Activated CD4-positive, alpha-beta T cell treated with anti-CD3 and anti-CD28 coated beads for 48 hours (primary cell): ENCODE data around the gene EYS.
"Not testable (repeated sequence)": the region's sequence is repeated elsewhere in the genome, so short reads cannot be mapped to it uniquely, and the experiment has no call there.

Source experiments
- DNase-seq: peaks from one replicate; pipeline ENCODE4 v3.0.0-alpha.2; 2020

Gene EYS

DNA sequence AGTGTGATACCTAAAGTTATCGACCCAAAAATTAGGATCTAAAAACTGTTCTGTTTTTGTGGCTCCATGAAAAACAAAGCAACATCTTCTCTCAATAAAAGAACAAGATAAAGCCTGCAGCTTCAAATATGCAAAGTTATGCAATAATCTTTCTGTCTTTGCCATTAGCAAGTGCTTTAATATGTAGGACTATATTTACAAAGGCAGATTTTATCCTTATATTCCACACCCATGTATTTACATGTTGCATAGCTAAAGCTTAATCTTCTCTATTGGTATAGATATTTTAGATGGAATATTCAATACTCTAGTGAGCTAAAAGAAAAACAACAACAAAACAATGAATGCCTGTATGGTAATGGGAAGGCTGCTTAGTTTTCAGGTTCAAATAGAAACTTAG, 1443.2 kb downstream of the EYS start:
- no peak for DNase-seq

DNA sequence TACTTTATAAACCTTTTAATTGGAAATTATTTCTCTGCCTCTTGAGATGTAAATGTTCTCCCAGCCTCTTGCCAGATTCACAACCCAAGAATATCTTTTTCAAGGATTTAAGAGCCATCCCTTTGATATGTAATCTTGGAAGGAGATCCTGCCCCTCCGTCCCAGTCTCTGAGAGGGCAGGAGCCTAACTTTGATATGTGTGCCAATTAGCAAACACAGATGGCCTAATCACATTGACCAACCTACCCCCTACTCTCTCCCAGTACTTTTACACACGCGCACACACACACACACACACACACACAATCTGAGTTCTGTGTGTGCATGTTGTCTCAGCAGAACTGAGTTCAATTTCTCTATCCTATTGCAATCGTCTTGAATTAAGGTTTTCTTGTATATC, 1447.7 kb downstream of the EYS start:
- DNase-seq = no peak

DNA sequence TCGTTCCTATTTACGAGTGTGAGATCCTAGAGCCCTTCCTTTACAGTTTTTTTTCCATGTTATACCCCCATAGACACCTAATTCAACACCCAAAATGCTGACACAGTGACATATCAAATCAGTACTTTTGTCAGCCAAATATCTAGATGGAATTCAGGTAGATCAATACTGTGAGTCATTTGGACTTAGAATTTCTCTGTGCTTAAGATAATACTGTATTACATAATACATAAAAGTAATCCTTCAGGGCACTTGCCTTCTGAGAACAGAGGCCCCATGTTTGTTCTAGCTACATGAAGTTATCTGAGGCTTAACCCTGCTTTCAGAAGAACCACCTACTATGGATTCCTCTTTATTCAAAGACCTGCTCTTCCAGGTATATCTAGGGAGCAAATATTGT, 1448.3 kb downstream of the EYS start:
- no peak for DNase-seq

DNA sequence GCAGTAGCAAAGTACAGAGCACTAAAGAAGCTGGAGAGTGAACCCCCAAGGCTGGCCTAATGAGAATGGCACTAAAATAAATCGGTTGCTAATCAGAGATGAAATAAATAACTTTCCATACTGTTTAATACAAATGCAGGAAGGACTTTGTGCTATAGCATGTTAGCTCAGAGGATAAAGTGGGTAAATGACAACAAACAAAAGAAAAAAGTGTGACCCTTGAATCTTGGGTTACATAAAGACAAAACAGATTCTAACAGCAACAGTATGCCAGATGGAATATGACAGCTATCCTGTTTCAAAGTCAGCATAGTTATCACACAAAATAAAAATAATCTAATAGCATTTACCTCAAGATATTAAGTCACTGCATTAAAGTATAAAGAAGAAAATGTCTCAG, 1448.7 kb downstream of the EYS start:
- DNase-seq = no peak

DNA sequence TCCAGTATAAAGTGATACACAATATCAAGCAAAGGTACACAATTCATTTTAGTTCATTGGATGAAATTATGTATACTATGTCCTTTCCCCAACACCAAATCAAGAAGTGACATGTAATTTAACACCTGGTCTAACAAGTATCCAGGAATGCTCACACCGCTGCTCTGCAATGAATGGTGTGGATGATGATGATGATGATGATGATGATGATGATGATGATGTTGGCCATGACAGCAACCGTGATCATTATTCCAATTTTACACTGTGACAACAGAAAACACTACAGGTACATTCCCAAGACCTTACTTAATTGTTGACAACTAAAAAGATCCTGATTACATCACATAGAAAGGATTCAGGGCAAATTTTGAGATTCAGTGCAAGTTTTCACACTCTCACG, 1449.4 kb downstream of the EYS start:
- DNase-seq = no peak

DNA sequence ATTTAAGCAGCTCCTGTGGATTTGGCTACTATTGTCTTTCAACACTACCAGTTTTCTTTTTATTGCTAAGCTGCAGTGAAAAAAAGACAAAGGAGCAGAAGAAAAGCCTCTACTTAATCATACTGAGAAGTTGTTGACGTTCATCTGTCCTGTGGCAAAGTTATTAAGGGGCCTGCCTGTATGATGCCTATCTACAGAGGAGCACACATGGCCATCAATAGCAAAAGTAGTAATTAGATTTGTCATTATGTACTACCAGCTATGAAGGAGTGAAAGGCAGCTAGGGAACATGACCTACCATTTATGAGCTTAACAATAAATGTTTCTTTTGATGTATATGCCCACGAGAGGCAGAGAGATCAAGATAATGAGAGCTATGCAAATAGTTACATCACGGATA, 1450.5 kb downstream of the EYS start:
- DNase-seq = no peak

DNA sequence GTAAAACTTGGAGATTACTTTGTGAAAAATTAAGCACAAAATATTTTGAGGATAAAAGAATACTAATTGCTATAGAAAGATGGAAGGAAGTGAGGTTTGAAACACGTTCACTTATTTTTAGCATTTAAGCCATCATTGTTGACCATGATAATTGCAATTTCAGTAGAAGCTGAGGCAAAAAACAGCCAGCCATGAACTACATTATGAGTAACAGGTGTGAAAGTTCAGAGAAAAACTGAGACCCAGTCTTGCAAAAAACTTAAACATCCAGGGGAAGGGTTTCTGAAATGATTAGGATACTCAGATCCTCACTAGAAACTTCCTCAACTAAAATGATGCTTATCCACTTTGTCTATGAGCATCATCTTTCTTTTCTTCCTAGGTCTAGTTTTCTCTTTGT, 1452.0 kb downstream of the EYS start:
- no peak for DNase-seq

DNA sequence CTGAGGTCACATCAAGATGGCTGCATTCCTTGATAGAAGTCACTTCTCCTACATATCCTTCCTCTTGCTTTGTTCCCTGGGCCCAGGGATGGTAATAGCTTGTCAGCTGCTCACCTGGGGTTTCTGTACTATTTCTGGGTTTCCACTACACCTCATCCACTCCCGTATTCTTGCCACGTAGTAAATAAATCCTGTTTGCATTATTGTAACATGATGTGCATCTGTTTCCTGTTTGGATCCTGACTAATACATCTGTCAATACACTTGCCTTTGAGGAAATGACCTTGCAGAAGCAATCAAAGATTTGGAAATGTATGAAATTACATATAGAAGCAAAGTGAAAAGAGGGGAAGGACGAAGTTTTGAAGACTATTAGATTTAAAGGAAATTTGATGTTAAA, 1452.5 kb downstream of the EYS start:
- DNase-seq = no peak

DNA sequence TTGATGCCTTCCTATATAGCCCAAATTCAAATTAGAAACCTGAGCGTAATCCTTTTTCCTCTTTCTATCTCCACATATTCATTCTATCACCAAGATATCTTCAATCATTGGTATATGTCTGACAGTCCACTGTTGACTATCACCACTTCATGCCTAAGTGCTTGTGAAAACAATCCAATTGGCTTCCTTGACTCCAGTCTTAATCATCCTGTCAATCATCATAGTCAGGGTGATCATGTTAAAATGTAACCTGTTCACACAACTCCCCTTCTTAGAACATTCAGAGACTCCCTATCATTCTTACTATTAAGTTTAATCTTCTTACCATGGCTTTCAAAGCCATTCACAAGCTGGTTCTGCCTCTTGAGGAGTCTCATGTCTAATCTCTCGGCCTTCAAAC, 1454.8 kb downstream of the EYS start:
- DNase-seq = no peak

DNA sequence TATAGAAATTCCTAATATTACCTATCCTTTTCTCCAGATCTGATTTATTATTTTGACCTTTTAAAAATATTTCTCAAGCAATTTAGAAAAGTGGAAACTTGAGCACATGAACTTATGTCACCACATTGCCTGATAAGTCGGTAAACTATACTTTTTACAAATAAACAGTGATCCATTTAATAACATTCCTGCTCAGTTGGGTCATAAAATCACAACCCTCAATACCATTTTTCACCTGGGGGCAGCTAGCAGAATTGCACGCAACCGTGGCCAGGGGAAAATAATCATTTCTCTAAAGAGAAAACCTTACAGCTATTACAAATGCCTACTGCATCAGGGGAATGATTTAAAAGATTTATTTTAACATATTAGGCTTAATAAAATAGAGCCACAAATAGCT, 1456.9 kb downstream of the EYS start:
- no peak for DNase-seq

DNA sequence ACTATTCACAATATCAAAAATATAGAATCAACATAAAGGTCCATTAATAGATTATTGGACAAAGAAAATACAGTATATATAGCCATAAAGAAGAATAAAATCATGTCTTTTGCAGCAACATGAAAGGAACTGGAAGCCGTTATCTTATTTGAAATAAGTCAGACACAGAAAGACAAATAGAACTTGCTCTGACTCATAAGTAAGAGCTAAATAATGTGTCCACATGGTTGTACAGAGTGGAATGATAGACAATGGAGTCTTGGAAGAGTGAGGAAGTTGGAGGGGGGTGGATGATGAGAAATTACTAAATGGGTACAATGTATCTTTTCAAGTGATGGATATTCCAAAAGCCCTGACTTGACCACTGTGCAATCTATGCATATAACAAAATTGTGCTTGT, 1457.9 kb downstream of the EYS start:
- no peak for DNase-seq

DNA sequence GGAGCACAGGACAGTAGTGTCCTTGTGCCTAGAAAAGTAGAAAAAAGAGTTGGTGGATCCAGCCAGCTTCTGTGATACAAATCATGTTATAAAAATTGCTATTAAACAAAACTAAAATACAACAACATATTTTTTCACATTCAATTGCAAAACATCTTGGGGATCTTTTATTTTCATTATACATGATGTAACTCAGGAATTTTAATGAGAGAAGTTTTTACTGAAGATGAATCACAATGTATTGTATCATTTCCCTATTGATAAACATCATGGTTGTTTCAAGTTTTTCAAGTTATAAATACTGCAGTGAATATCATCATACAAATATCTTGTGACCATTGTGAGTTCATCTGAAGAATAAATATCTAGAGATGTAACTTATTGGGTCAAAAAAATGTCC, 1463.4 kb downstream of the EYS start:
- DNase-seq = no peak

DNA sequence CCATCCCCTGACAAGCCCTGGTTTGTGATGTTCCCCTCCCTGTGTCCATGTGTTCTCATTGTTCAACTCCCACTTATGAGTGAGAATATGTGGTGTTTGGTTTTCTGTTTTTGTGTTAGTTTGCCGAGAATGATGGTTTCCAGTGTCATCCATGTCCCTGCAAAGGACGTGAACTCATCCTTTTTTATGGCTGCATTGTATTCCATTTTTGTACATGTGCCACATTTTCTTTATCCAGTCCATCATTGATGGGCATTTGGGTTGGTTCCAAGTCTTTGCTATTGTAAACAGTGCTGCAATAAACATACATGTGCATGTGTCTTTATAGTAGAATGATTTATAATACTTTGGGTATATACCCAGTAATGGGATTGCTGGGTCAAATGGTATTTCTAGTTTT, 1468.1 kb downstream of the EYS start:
- DNase-seq = not testable (repeated sequence)

DNA sequence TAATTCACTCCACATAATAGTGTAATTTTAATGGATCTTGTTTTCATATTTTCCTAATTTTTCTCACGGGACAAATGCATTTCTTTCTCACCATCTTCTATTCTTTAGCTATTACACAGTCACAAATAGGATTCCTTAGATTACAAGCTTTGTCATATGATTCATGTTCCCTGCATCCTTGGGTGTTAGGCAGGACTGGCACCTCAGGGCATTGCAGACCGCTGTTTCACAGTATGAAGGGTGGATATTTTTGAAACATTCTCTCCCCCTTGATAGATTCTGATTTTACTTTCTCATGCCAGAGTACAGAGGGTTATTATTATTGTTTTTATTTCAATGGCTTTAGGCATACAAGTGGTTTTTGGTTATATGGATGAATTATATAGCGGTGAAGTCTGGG, 1469.0 kb downstream of the EYS start:
- DNase-seq = no peak

DNA sequence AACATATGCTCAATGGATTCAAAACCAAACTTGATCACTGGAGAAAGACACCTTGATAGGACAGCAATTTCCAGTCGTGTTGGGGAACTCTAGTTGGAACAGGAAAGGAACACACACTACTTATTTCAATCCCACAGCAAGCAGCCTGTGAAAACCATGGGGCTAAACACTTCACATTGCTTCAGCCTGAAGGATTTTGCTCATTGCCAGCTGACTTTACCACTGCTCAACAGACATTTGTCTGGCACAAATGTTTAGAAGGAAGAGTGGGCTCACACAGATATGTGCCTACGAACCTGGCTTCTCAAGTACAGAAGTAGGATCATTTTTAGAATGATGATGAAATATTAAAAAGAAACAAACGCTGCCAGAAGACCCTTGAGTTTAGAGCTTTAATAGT, 1473.3 kb downstream of the EYS start:
- no peak for DNase-seq

DNA sequence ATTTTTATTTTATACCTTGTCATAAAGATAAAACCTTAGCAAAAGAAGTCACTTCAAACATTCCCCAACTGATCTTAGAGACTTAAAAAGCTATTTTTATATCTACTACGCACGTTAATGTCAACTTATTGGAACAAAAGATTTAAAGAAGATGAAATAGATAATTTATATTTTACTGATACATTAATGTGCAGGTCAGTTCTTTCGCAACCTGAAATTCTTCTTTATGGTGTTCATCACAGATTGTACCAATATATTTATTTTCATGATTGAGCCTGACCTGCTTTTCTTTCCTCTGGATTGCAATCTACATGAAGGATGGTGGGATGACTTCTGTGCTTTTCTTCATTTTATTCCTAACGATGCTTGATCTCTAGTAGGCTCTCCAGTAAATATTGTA, 1475.1 kb downstream of the EYS start:
- DNase-seq = no peak

DNA sequence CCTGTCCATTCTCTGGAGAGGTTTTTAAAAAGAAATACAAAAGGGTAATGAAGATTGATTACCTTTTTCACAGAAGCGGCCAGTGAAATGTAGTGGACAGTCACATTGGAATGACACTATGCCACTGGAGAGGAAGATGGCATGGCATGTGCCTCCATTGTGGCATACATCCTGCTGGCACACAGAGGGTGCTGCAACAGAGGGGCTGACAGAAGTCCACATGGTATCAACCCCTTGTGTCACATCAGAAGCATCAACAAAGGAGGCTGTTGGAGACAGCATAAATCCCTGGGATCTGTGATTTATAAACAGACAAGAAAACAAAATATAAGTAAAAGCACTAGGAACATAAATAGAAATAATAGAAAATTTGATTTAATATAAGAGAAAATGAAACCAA, 1476.5 kb downstream of the EYS start:
- DNase-seq = no peak

DNA sequence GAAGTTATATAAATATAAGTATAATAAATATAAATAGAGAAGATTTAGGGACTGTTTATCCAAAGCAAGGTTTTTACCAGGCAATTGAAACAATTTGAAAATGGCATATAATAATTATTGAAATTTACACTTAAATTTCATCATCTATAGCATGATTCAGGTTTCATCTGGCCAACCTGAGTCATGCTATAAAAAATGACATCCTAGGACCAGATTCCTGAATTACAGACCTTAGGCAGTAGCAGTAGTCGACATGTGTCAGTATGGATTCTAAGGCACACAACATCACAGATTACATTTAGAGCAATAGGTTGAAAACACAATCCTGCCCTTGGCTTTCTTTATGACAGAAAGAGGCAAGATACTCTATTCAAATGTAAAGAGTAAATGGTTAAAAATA, 1479.2 kb downstream of the EYS start:
- DNase-seq = no peak

DNA sequence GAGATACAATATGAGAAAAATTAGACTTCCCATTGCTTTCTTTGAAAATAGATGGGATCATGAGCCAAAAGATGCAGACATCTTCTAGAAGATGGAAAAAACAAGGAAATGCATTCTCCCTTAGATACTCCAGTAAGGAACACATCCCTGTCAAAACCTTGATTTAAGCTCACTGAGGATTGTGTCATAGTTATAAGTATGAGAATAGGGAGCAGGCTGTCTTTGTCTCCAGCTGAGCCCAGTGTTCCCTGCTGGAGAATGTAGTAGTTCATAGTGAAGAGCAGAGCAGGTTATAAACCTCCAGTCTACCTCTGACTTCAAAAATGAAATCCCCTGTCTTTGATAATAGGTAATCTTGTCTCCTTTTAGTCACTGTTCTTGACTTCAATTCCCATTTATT, 1481.5 kb downstream of the EYS start:
- DNase-seq = no peak

DNA sequence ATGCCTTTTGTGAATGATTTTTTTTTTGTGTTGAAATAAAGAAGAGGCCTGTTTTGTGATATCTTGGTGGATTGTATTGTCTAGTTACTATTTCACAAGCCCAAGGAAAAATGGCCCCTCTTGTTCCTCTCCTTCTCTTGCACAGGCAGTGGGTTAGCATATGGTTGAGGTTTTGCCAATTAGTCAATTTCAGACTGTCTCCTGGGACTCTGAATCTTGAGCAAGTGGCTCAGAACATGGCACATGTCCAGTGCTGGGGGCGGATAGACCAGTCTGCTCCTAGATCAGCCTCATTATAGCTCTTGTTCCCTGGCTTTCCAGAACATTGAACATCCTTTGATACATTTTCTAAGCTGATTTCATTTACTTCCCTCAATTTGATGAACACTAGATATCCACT, 1482.2 kb downstream of the EYS start:
- no peak for DNase-seq

DNA sequence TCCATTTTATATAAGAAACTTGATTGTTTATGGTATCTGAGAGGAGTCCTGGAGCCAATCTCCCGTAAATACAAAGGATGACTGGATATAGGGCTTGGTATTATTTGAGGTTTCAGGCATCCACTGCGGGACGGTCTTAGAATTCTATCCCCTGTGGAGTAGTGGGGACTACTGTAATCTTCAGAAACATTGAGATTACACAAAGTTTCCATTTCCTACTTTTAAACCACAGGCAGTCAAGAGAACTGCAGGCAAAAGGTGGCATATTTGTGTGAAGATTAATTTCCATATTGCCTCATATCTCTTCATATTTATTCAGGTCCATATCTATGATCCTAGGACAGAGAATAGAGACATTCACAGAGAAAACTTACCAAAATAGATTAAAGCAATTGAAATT, 1485.2 kb downstream of the EYS start:
- DNase-seq = no peak

DNA sequence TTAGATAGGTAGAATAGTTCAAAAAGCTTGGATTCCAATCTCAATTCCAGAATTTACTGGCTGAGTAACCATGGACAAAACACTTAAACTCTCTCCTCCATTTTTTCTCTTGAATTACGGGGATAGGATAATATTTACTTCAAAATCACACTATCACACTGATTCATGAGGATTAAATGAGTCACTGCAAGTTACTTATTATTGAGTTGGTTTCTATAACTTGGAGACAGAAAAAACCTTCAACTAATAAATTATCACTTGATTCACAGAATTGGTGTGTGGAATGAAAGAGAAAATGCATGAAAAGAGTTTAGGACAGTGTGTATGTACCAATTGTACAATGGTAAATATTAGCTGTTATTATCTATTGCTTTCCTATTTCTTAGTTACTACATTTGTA, 1486.2 kb downstream of the EYS start:
- DNase-seq = no peak

DNA sequence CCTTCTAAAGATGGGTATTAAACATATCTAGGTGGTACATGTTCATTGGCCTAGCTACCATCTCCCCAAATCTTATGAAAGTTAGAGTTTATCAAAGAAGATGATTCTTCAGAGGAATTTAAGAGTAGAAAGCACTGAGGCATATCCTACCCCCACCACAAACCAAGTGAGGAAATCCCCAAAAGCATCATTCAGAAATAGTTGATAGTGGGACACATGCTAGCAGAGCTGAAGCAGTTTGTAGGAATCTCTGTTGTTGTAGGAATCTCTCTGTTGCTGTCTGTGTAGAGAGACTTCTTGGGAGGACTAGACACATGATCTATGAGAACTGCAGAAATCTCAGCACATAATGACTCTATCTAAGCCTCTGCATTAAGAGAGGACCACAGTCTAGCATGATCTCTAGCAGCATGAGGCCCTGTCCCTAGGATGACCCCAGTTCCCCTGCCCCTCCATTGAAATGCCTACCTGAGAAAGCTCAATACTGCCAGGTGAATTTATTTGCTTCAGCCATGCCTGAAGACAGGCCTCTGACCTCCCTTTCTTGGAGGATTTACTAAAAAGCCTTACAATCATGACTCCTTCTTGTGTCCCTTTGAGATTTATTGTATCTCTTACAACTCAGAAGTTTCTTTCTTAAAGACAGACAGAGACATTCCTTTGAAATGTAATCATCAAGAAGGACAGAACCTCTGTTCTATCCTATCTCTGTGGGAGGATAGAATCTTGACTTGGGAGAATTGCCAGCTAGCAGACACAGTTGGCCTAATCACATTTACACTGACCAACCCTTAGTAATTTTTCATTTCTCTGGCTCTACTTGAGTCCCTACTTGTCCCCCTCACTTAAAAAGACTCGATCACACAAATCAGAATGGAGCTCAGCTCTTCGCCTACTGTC, 1489.1 kb downstream of the EYS start:
- no peak for DNase-seq

DNA sequence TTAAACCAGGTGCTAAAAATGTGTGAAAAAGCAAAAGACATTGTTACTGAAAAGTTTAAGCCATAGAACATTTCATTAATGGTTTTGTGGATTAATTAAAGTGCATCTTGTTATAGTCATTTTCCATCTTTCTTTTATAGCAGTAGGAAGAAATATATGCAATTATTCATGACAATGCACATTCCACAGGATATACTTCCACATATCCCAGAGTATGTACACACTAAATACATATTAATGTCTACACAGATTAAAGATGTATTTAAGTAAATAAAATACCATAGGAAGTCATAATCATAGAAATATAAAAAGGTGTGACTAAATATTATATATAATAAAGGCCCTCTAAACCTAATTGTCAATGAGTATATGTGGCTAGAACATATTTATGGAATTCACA, 1492.7 kb downstream of the EYS start:
- no peak for DNase-seq

DNA sequence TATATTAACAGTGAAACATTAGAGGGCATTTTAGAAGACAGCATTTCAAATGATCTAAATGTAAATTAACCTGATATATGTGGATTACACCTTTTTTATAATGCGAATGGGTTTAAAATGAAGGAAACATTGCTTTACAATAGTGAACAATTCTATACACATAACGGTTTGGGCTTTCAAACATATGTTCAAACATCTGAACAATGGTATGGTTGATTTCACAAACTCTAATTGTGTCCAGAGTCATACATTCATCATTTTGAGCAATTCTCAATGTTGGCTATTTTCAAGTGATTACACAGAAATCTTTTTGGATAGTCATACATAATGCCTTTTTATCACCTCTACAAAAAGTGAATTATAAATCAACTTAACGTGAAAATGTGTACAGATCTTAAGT, 1493.3 kb downstream of the EYS start:
- no peak for DNase-seq
